K562 (cell line): Measurements from ENCODE around the gene SPATA32. TPM values are rescaled to one million over a fixed set of nuclear protein-coding genes. Genes with fewer than 3 reads are reported as not detected.

Source experiments
- ATAC-seq: fragments of 200-7000 bp; cut with Tn5 transposase; 3 replicates; pipeline ENCODE4 v1.9.1; 2020; ENCODE audit warnings: moderate library complexity
- BruUV-seq: library from RNA; stranded (reverse); fragments of 400-500 nt; replicated peaks from 2 replicates; lab custom pipeline; 2021; lab: Mats Ljungman, UMichigan
- CTCF ChIA-PET: fragments of 300-600 bp; formaldehyde crosslinking; extraction: SDS; loops from one replicate; lab custom pipeline; 2021; ENCODE audit warnings: low intra/inter-chr PET ratio; lab: Yijun Ruan, JAX
- POLR2A ChIA-PET: fragments of 300-600, 350-650 bp; sonication (Branson Sonifier 250); formaldehyde crosslinking; extraction: SDS; loops from one replicate; lab custom pipeline; 2021; ENCODE audit warnings: antibody characterized with exemption, inconsistent platforms; lab: Yijun Ruan, JAX
- DNase-seq, 4 experiments: peaks; one replicate each; pipeline versions ENCODE4 v3.0.0 to v3.0.0-alpha.2; 2011 to 2018; ENCODE audit warnings: low spot score in 3 of 4, mixed read lengths in 3 of 4; ENCODE audit errors: extremely low read depth in 1 of 4
- FAIRE-seq: peaks from 2 replicates; lab custom pipeline; 2011; peaks lifted over from hg19 to GRCh38; lab: Jason Lieb, UNC
- H2AFZ ChIP-seq: 2 replicates; pipeline ENCODE4 v1.6.0; 2011; ENCODE audit warnings: low read depth, low read length, control low read depth, inconsistent platforms
- H3K27ac ChIP-seq: fragments of 200-600 bp; 3 replicates; pipeline ENCODE4 v1.8.0; 2011; ENCODE audit warnings: low read depth, mild to moderate bottlenecking, control low read depth, inconsistent platforms, low read length, moderate library complexity, mixed read lengths; ENCODE audit errors: extremely low read depth
- H3K27me3 ChIP-seq, 2 experiments: fragments of 300-600 bp in 1 of 2; 2 replicates in 1 of 2; 3 replicates in 1 of 2; pipeline versions ENCODE4 v1.6.0 to v1.8.0; 2011; ENCODE audit warnings: inconsistent platforms in 2 of 2, low read length in 2 of 2, mild to moderate bottlenecking in 1 of 2, mixed read lengths in 1 of 2, moderate library complexity in 1 of 2; ENCODE audit not compliant: control insufficient read depth in 2 of 2, insufficient read depth in 2 of 2
- H3K36me3 ChIP-seq: fragments of 300-600 bp; 3 replicates; pipeline ENCODE4 v1.8.0; 2011; ENCODE audit warnings: mild to moderate bottlenecking, low read length, inconsistent platforms; ENCODE audit not compliant: control insufficient read depth, insufficient read depth
- H3K4me1 ChIP-seq, 2 experiments: fragments of 200-600 bp in 1 of 2; replicated peaks in 1 of 2; 2 replicates in 1 of 2; 3 replicates in 1 of 2; pipeline versions ENCODE4 v1.5.1 to v1.8.0; 2011; ENCODE audit warnings: inconsistent platforms in 2 of 2, low read length in 2 of 2, mild to moderate bottlenecking in 1 of 2, mixed read lengths in 1 of 2, moderate library complexity in 1 of 2; ENCODE audit not compliant: control insufficient read depth in 2 of 2, insufficient read depth in 2 of 2
- H3K4me2 ChIP-seq: 2 replicates; pipeline ENCODE4 v1.6.1; 2011; ENCODE audit warnings: low read length, control low read depth, inconsistent platforms, mixed read lengths; ENCODE audit not compliant: insufficient read depth
- H3K4me3 ChIP-seq: fragments of 200-600 bp; sonication (generic), shearing (Covaris generic); 2 replicates; pipeline ENCODE4 v1.5.1; 2016; ENCODE audit warnings: control low read depth, inconsistent platforms
- H3K79me2 ChIP-seq: fragments of 200-600 bp; 3 replicates; pipeline ENCODE4 v1.8.0; 2011; ENCODE audit warnings: low read length, inconsistent platforms; ENCODE audit not compliant: control insufficient read depth, insufficient read depth
- H3K9ac ChIP-seq, 2 experiments: 2 replicates each; pipeline versions ENCODE4 v1.6.0 to v1.6.1; 2011; ENCODE audit warnings: low read depth in 2 of 2, low read length in 2 of 2, control low read depth in 1 of 2, inconsistent platforms in 1 of 2, mild to moderate bottlenecking in 1 of 2, mixed read lengths in 1 of 2; ENCODE audit not compliant: insufficient read depth in 1 of 2
- H3K9me1 ChIP-seq: one replicate; pipeline ENCODE4 v1.6.0; 2011; ENCODE audit warnings: inconsistent platforms, mild to moderate bottlenecking, low read length, moderate library complexity; ENCODE audit not compliant: control insufficient read depth, insufficient read depth
- H3K9me3 ChIP-seq: replicated peaks from 2 replicates; pipeline ENCODE4 v1.5.1; 2011; ENCODE audit warnings: low read depth, low read length, inconsistent platforms; ENCODE audit not compliant: control insufficient read depth, insufficient read depth
- H4K20me1 ChIP-seq: replicated peaks from 2 replicates; pipeline ENCODE4 v1.6.1; 2011; ENCODE audit warnings: low read length, inconsistent platforms, mixed read lengths; ENCODE audit not compliant: control insufficient read depth, insufficient read depth
- ELK3 ChIP-seq: fragments of 450-650 bp; formaldehyde crosslinking; IDR thresholded peaks from 2 replicates; pipeline ENCODE4 v1.4.0; 2020; ENCODE audit warnings: mild to moderate bottlenecking
- ETV1 ChIP-seq: fragments of 450-650 bp; conservative IDR thresholded peaks from 2 replicates; pipeline ENCODE4 v1.6.1; 2016; ENCODE audit warnings: missing genetic modification characterization, control low read depth, low read depth, missing compliant biosample characterization
- FOXK2 ChIP-seq, 2 experiments: fragments of 450-650 bp; IDR thresholded peaks in 1 of 2; conservative IDR thresholded peaks in 1 of 2; 2 replicates each; pipeline ENCODE4 v1.6.1; 2016; ENCODE audit warnings: low read depth in 2 of 2, mild to moderate bottlenecking in 1 of 2
- HLTF ChIP-seq: fragments of 450-650 bp; IDR thresholded peaks from 2 replicates; pipeline ENCODE4 v1.6.1; 2016
- MBD2 ChIP-seq: sonication (generic); IDR thresholded peaks from 2 replicates; pipeline ENCODE4 v1.6.1; 2016; ENCODE audit warnings: low read depth, borderline replicate concordance
- NRF1 ChIP-seq, 2 experiments: fragments of 450-650 bp; IDR thresholded peaks in 1 of 2; conservative IDR thresholded peaks in 1 of 2; 2 replicates each; pipeline ENCODE4 v1.6.1; 2014; ENCODE audit warnings: mild to moderate bottlenecking in 2 of 2
- PHB ChIP-seq: fragments of 250-450 bp; sonication (Bioruptor Pico); IDR thresholded peaks from 2 replicates; pipeline ENCODE4 v1.5.0; 2021
- RBFOX2 ChIP-seq: fragments of 200-400 bp; formaldehyde crosslinking; IDR thresholded peaks from 2 replicates; pipeline ENCODE4 v1.6.1; 2017; ENCODE audit warnings: low read depth, mild to moderate bottlenecking, low read length, moderate library complexity
- SAFB ChIP-seq: fragments of 200-400 bp; formaldehyde crosslinking; IDR thresholded peaks from 2 replicates; pipeline ENCODE4 v1.6.1; 2017; ENCODE audit warnings: low read depth, low read length, borderline replicate concordance
- TCFL5 ChIP-seq: fragments of 250-450 bp; sonication (Bioruptor Pico); conservative IDR thresholded peaks from 2 replicates; pipeline ENCODE4 v1.6.1; 2021; ENCODE audit warnings: mild to moderate bottlenecking, moderate library complexity, matching md5 sums
- UBTF ChIP-seq, 2 experiments: IDR thresholded peaks; 2 replicates each; pipeline ENCODE4 v1.6.1; 2012; ENCODE audit warnings: improper control_type of control experiment in 2 of 2, low read depth in 2 of 2, low read length in 2 of 2, borderline replicate concordance in 1 of 2
- USF1 ChIP-seq: sonication (generic); formaldehyde crosslinking; IDR thresholded peaks from 2 replicates; pipeline ENCODE4 v1.9.0; 2022; ENCODE audit warnings: mild to moderate bottlenecking, missing genetic modification reagents
- VEZF1 ChIP-seq: fragments of 200-800 bp; sonication (Bioruptor generic); IDR thresholded peaks from 2 replicates; pipeline ENCODE4 v1.6.1; 2017; ENCODE audit warnings: missing genetic modification characterization, missing compliant biosample characterization
- ZBTB26 ChIP-seq: fragments of 450-650 bp; formaldehyde crosslinking; IDR thresholded peaks from 2 replicates; pipeline ENCODE4 v1.4.0; 2022; ENCODE audit warnings: missing genetic modification characterization
- WGBS: fragments of 100-300 bp; shearing (Covaris generic); methylation state at CpG from one replicate; pipeline ENCODE4 v1.1.6; 2016; ENCODE audit warnings: low coverage, mixed read lengths; ENCODE audit not compliant: insufficient coverage; ENCODE audit errors: missing lambda C conversion rate; 5-methylcytosine and 5-hydroxymethylcytosine counted together
- in situ Hi-C: fragments of 300-500 bp; cut with MboI; formaldehyde crosslinking; loops from 4 replicates; pipeline ENCODE4 v1.15.0; 2018; ENCODE audit warnings: inconsistent platforms, mixed read lengths
- intact Hi-C: fragments of 100-400 bp; cut with micrococcal nuclease; formaldehyde crosslinking; loops from 2 replicates; pipeline ENCODE4 v1.14.2; 2022
- polyA plus RNA-seq, 8 experiments: library from polyadenylated mRNA; depleted of rRNA in 4 of 8; stranded (reverse) in 5 of 8; unstranded in 3 of 8; fragments of >200 nt; fragmentation: Nextera tagmentation in 2 of 8; fragmentation: Illumina TruSeq in 1 of 8; extraction: Ambion mirVana in 2 of 8; extraction: Trizol in 1 of 8; gene quantifications; 2 replicates each; pipeline versions ENCODE4 v1.2.1 to v1.2.3, GENCODE V29; 2011 to 2014; ENCODE audit warnings: inconsistent platforms in 1 of 8, missing spikeins in 1 of 8
- total RNA-seq, 7 experiments: library from RNA; depleted of rRNA in 6 of 7; stranded (reverse); fragments of >200 nt in 6 of 7; fragmentation: Illumina TruSeq in 2 of 7; extraction: Trizol in 2 of 7; gene quantifications; 2 replicates each; pipeline versions ENCODE4 v1.2.1 to v1.2.3, GENCODE V29; 2011 to 2021; ENCODE audit warnings: low replicate concordance in 1 of 7

Gene SPATA32
- total and polyA plus RNA-seq, 9 of the 15 experiments (the other 6 are each of a cell fraction or from before 2014, with no cell fraction given): 0.03 to 0.06 TPM; not detected in 7

- H3K36me3 ChIP-seq: peaks cover 49% of the 10 kb centered on the region; the same call in 2 of the 3 replicates
- H3K79me2 ChIP-seq: peaks cover 26% of the 10 kb centered on the region
- peak overlapping the region; percentile 81 for H2AFZ ChIP-seq
- peak; percentile 81 for FAIRE-seq
- BruUV-seq: no TSS peak
- H3K9me3 ChIP-seq: no peaks in the 10 kb centered on the region; the same call in 1 of the 2 replicates
- no peaks in the 10 kb centered on the region for H4K20me1 ChIP-seq
- ChIA-PET CTCF (no interaction called here), POLR2A (interaction anchor here (0.6 to 1.6 kb wide), 10 partner anchors 10 to 331 kb away, joined by 3 to 10 read pairs (median 4); partner anchors contain the start of gene HEXIM1)
- H3K4me1 ChIP-seq: peaks cover 33 to 65% of the 10 kb centered on the region in 2 experiments
- H3K9ac ChIP-seq: peak overlapping the region; percentile 73 to 95
- peak; percentile 97 to 99 (median 98) for DNase-seq
- 1% methylated on average over 23 of the region's 61 CpGs for WGBS
- no peaks in the 10 kb centered on the region for H3K9me1 ChIP-seq
- intact Hi-C loops (no loop called here), in situ Hi-C loops (no loop called here)
- peak overlapping the region; percentile 78 for H3K4me3 ChIP-seq
- peak overlapping the region; percentile 78 for H3K27ac ChIP-seq
- no peaks in the 10 kb centered on the region for H3K27me3 ChIP-seq
- ATAC-seq: peak; percentile 94
- H3K4me2 ChIP-seq: peak overlapping the region; percentile 81
- TF ChIP-seq SAFB: no peak
- no peak for TF ChIP-seq ZBTB26
- TF ChIP-seq USF1 (CRISPR knock-in tag): no peak
- TF ChIP-seq PHB (CRISPR knock-in tag): no peak
- TF ChIP-seq HLTF: no peak
- TF ChIP-seq VEZF1 (CRISPR knock-in tag): peak; percentile 95
- no peak; the same call in none of the 2 replicates for TF ChIP-seq RBFOX2
- 0 out of 4 replicates have a peak, but pooled peaks of 1 of the 2 experiments have one; percentile 51 for TF ChIP-seq FOXK2 (conservative IDR thresholded peaks at IDR 0.05 in 1 of 2, IDR thresholded peaks at IDR 0.05 in 1 of 2; ENCODE audit: low read depth in 2 of 2)
- TF ChIP-seq ETV1 (tag): 0 out of 2 replicates have a peak, but pooled peaks have one; percentile 44
- no peak for TF ChIP-seq TCFL5 (CRISPR knock-in tag)
- peak; percentile 44 to 55 for TF ChIP-seq NRF1 (conservative IDR thresholded peaks at IDR 0.05 in 1 of 2, IDR thresholded peaks at IDR 0.05 in 1 of 2)
- TF ChIP-seq MBD2: no peak
- no peak for TF ChIP-seq ELK3
- no peak for TF ChIP-seq UBTF (IDR thresholded peaks at IDR 0.05; ENCODE audit: borderline replicate concordance in 1 of 2, low read depth in 2 of 2, low read length in 2 of 2)
These were observed 14.3 kb downstream of the SPATA32 start for GRCh38 chr17:45247429-45248131.
